ENCODE data around the gene CCT6A. TPM values are rescaled to one million over a fixed set of nuclear protein-coding genes. Genes with fewer than 3 reads are reported as not detected.
"Not testable (repeated sequence)": the region's sequence is repeated elsewhere in the genome, so short reads cannot be mapped to it uniquely, and the experiment has no call there.

Gene CCT6A
- total and polyA plus RNA-seq, 2 experiments from 2014 or later, result 121 to 206 TPM

DNA sequence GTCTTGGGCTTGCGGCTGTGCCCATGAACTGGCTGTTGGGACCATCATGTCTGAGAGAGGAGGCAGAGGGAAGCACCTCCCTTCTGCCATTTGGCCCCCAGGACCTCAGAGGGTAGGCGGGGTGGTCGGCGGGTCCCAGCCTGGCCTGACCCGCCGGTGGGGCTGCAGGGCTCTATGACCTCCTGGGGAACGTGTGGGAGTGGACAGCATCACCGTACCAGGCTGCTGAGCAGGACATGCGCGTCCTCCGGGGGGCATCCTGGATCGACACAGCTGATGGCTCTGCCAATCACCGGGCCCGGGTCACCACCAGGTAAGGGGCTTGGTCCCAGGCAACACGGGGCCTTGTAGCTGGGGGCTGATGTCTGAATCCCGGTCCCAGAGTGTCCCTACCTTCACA is 26.6 kb downstream of the CCT6A start:
- Histone ChIP-seq H3K79me2 (no peaks in the 10 kb centered on the region), H3K9me3 (ENCODE audit: low read depth) (no peaks in the 10 kb centered on the region), H3K9me2 (replicated peaks; ENCODE audit: insufficient read depth) (no peaks in the 10 kb centered on the region), H3K27ac (no peak overlapping the region), H4K20me1 (ENCODE audit: insufficient read depth, poor library complexity, severe bottlenecking) (no peaks in the 10 kb centered on the region), H3K4me3 (no peak overlapping the region), H3K27me3 (no peaks in the 10 kb centered on the region), H3K4me2 (no peak overlapping the region), H2AFZ (no peak overlapping the region), H3K4me1 (ENCODE audit: insufficient read depth) (no peaks in the 10 kb centered on the region), H3K36me3 (replicated peaks; ENCODE audit: insufficient read depth, low read depth) (no peaks in the 10 kb centered on the region)
- TF ChIP-seq EZH2phosphoT487 (IDR thresholded peaks at IDR 0.05; ENCODE audit: low read depth, severe bottlenecking, unreplicated experiment) (no peak), EZH2 (IDR thresholded peaks at IDR 0.05; ENCODE audit: borderline replicate concordance) (no peak)
- TF ChIP-seq, protein P1, sequence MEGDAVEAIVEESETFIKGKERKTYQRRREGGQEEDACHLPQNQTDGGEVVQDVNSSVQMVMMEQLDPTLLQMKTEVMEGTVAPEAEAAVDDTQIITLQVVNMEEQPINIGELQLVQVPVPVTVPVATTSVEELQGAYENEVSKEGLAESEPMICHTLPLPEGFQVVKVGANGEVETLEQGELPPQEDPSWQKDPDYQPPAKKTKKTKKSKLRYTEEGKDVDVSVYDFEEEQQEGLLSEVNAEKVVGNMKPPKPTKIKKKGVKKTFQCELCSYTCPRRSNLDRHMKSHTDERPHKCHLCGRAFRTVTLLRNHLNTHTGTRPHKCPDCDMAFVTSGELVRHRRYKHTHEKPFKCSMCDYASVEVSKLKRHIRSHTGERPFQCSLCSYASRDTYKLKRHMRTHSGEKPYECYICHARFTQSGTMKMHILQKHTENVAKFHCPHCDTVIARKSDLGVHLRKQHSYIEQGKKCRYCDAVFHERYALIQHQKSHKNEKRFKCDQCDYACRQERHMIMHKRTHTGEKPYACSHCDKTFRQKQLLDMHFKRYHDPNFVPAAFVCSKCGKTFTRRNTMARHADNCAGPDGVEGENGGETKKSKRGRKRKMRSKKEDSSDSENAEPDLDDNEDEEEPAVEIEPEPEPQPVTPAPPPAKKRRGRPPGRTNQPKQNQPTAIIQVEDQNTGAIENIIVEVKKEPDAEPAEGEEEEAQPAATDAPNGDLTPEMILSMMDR (IDR thresholded peaks at IDR 0.05; ENCODE audit: poor library complexity), result no peak
- no peak for DNase-seq (ENCODE audit: low spot score)
- WGBS (ENCODE audit: low lambda C conversion rate, missing lambda C conversion rate), result 96% methylated on average over 16 of the region's 16 CpGs

DNA sequence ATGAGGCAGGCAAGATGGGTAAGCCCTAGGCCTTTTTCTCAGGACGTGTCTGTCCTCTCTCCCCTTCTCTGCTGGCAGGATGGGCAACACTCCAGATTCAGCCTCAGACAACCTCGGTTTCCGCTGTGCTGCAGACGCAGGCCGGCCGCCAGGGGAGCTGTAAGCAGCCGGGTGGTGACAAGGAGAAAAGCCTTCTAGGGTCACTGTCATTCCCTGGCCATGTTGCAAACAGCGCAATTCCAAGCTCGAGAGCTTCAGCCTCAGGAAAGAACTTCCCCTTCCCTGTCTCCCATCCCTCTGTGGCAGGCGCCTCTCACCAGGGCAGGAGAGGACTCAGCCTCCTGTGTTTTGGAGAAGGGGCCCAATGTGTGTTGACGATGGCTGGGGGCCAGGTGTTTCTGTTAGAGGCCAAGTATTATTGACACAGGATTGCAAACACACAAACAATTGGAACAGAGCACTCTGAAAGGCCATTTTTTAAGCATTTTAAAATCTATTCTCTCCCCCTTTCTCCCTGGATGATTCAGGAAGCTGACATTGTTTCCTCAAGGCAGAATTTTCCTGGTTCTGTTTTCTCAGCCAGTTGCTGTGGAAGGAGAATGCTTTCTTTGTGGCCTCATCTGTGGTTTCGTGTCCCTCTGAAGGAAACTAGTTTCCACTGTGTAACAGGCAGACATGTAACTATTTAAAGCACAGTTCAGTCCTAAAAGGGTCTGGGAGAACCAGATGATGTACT is 28.1 kb downstream of the CCT6A start:
- Histone ChIP-seq H3K4me3 (no peak overlapping the region), H3K9me3 (ENCODE audit: low read depth) (no peaks in the 10 kb centered on the region), H3K9me2 (replicated peaks; ENCODE audit: insufficient read depth) (no peaks in the 10 kb centered on the region), H3K27ac (no peak overlapping the region), H2AFZ (no peak overlapping the region), H4K20me1 (ENCODE audit: insufficient read depth, poor library complexity, severe bottlenecking) (no peaks in the 10 kb centered on the region), H3K27me3 (no peaks in the 10 kb centered on the region), H3K4me1 (ENCODE audit: insufficient read depth) (no peaks in the 10 kb centered on the region), H3K36me3 (replicated peaks; ENCODE audit: insufficient read depth, low read depth) (no peaks in the 10 kb centered on the region), H3K4me2 (no peak overlapping the region), H3K79me2 (no peaks in the 10 kb centered on the region)
- whole genome bisulfite sequencing (ENCODE audit: low lambda C conversion rate, missing lambda C conversion rate), result 90% methylated on average over 12 of the region's 12 CpGs
- TF ChIP-seq EZH2phosphoT487 (IDR thresholded peaks at IDR 0.05; ENCODE audit: low read depth, severe bottlenecking, unreplicated experiment) (no peak), EZH2 (IDR thresholded peaks at IDR 0.05; ENCODE audit: borderline replicate concordance) (no peak)
- TF ChIP-seq, protein P1 (IDR thresholded peaks at IDR 0.05; ENCODE audit: poor library complexity), result no peak
- DNase-seq (ENCODE audit: low spot score), result no peak

DNA sequence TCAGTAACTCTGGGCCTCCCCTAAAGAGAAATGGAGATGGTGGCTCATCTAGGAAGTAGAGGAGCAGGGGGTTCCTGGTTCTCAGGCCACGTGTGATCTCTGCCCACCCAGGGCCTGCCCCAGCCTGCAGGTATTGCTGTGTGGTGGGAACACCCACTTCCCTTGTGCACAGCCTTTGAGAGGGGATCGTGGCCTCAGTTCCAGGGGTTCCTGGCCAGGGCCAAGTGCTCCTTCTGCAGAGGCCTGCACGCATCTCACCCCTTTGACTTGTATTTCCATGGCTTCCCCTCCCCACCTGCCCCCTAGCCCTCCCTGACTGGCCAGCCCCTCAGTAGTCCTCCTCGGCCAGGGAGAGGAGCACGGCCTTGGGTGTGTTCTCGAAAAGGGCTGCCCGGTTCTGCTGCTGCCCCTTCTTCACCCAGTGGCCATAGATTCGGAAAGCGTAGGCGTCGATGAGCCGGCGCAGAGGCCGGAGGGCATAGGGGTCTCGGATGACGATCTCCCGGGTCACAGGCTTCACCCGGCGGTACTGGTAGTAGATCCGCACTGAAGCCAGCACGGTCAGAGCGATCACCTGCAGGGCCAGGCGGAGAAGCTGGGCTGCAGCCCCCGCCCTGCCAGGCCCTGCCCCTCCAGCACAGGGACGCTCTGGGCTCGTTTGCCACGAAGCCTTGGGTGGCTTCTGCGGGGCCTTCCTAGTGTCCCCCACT is 29.3 kb downstream of the CCT6A start:
- H3K27ac ChIP-seq, H3K27me3 ChIP-seq: not testable (repeated sequence)

DNA sequence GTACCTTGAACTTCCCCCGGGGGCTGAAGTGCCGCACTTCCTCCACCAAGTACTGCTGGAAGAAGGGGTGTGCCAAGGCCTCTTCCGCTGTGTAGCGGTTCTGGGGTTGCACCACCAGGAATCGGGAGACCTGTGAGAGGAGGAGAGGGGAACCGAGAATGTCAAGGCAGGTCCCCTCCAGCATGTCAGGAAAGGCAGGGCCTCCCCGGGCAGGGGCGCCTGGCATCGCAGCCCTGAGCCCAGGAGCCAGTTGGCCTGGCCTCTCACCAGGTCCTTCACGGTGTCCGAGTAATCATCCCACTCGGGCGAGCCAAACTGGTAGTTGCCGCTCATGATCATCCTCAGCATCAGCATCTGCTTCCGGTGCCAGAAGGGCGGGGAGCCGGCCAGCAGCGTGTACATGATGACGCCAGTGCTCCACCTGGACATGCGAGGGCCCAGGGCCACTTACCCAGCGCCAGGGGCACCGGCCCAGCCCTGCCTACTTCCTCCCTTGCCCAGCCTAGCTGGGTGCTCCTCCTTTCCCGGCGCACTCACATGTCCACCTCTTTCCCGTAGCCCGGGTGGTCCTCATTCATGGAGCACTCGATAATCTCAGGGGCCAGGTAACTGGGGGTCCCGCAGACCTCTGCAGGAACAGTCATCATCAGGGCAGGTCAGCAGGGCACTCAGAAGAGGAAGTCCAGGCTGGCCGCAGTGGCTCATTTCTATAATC is 30.2 kb downstream of the CCT6A start:
- 97% methylated on average over 28 of the region's 29 CpGs for whole genome bisulfite sequencing (ENCODE audit: low lambda C conversion rate, missing lambda C conversion rate)
- DNase-seq (ENCODE audit: low spot score), result no peak

More for the DNA sequence above, 29.3 kb downstream of the CCT6A start:
- not testable (repeated sequence) for DNase-seq (ENCODE audit: low spot score); H4K20me1 ChIP-seq (ENCODE audit: insufficient read depth, poor library complexity, severe bottlenecking); H3K79me2 ChIP-seq; H3K4me3 ChIP-seq; H3K9me3 ChIP-seq (ENCODE audit: low read depth); H3K4me2 ChIP-seq; H3K36me3 ChIP-seq (replicated peaks; ENCODE audit: insufficient read depth, low read depth); H3K9me2 ChIP-seq (replicated peaks; ENCODE audit: insufficient read depth); H2AFZ ChIP-seq; H3K4me1 ChIP-seq (ENCODE audit: insufficient read depth)
- WGBS (ENCODE audit: low lambda C conversion rate, missing lambda C conversion rate), result 96% methylated on average over 28 of the region's 28 CpGs

More for the DNA sequence above, 30.2 kb downstream of the CCT6A start:
- no peaks in the 10 kb centered on the region for H4K20me1 ChIP-seq (ENCODE audit: insufficient read depth, poor library complexity, severe bottlenecking)
- no peak overlapping the region for H2AFZ ChIP-seq
- no peaks in the 10 kb centered on the region for H3K79me2 ChIP-seq
- TF ChIP-seq EZH2phosphoT487 (IDR thresholded peaks at IDR 0.05; ENCODE audit: low read depth, severe bottlenecking, unreplicated experiment), result no peak
- TF ChIP-seq, protein P1 (IDR thresholded peaks at IDR 0.05; ENCODE audit: poor library complexity), result no peak
- TF ChIP-seq EZH2 (IDR thresholded peaks at IDR 0.05; ENCODE audit: borderline replicate concordance), result no peak
- H3K27me3 ChIP-seq, result no peaks in the 10 kb centered on the region
- no peaks in the 10 kb centered on the region for H3K36me3 ChIP-seq (replicated peaks; ENCODE audit: insufficient read depth, low read depth)
- H3K4me3 ChIP-seq, result no peak overlapping the region
- no peak overlapping the region for H3K27ac ChIP-seq
- H3K4me2 ChIP-seq, result no peak overlapping the region
- H3K4me1 ChIP-seq (ENCODE audit: insufficient read depth), result no peaks in the 10 kb centered on the region
- no peaks in the 10 kb centered on the region for H3K9me3 ChIP-seq (ENCODE audit: low read depth)
- no peaks in the 10 kb centered on the region for H3K9me2 ChIP-seq (replicated peaks; ENCODE audit: insufficient read depth)
